ENCODE measurements around the gene ANKEF1.

DNA sequence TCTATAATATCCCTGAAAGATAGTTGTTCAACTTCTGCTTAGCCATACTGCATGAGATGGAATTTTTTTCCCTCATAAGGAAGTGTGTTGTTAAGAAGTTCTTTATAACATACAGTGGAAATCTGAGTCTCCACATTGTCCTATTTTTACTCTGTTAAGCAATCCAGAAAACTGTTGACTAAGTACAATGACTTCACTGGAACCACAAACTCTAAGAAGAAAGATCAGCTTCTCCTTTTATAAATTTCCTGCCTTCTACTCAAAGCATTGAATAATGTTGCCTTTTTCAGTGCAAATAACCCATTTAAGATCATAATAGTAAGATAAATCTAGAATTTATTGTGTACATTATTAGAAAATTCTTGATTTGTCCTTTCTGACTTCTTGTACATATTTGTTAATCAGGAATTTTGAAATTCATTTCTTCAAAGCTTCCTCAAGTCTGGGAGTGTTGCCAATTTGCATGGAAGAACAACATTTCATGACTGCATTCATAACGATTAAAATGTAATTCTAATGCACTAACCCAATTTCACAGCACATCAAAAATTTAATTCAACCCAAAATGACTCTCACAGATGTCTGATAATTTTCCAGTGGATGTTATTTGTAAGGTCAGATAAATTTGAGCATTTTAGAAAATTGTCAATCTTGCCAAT, 45.6 kb upstream of the ANKEF1 start:
- TF ChIP-seq, protein P1, sequence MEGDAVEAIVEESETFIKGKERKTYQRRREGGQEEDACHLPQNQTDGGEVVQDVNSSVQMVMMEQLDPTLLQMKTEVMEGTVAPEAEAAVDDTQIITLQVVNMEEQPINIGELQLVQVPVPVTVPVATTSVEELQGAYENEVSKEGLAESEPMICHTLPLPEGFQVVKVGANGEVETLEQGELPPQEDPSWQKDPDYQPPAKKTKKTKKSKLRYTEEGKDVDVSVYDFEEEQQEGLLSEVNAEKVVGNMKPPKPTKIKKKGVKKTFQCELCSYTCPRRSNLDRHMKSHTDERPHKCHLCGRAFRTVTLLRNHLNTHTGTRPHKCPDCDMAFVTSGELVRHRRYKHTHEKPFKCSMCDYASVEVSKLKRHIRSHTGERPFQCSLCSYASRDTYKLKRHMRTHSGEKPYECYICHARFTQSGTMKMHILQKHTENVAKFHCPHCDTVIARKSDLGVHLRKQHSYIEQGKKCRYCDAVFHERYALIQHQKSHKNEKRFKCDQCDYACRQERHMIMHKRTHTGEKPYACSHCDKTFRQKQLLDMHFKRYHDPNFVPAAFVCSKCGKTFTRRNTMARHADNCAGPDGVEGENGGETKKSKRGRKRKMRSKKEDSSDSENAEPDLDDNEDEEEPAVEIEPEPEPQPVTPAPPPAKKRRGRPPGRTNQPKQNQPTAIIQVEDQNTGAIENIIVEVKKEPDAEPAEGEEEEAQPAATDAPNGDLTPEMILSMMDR (IDR thresholded peaks at IDR 0.05) = no peak
- no peak for TF ChIP-seq EZH2 (IDR thresholded peaks at IDR 0.05; ENCODE audit: borderline replicate concordance, insufficient read depth, low read depth, low read length, poor library complexity, severe bottlenecking)
